SK-N-SH (cell line): ENCODE results near the gene FADS2. TPM values are rescaled to one million over a fixed set of nuclear protein-coding genes. Genes with fewer than 3 reads are reported as not detected.

Experiments used
- CTCF ChIA-PET: fragments of 300-600, 350-600 bp; formaldehyde crosslinking; extraction: SDS; loops from one replicate; lab custom pipeline; 2021; lab: Yijun Ruan, JAX
- POLR2A ChIA-PET: fragments of 350-600 bp; sonication (Branson Sonifier 250); formaldehyde crosslinking; extraction: SDS; loops from one replicate; lab custom pipeline; 2020; ENCODE audit warnings: antibody characterized with exemption, inconsistent platforms; lab: Yijun Ruan, JAX
- DNase-seq: peaks from one replicate; pipeline ENCODE4 v3.0.0; 2012
- H2AFZ ChIP-seq: fragments of 200-600 bp; sonication (generic); 2 replicates; pipeline ENCODE4 v1.8.1; 2016; ENCODE audit warnings: antibody characterized with exemption, mild to moderate bottlenecking, low read depth
- H3F3A ChIP-seq: fragments of 200-600 bp; sonication (generic); replicated peaks from 2 replicates; pipeline ENCODE3; 2016; ENCODE audit warnings: antibody characterized with exemption, mild to moderate bottlenecking; ENCODE audit not compliant: insufficient read depth
- H3K27ac ChIP-seq, 2 experiments: fragments of 200-500 bp in 1 of 2; fragments of 200-600 bp in 1 of 2; sonication (Bioruptor generic) in 1 of 2; sonication (generic), shearing (Covaris generic) in 1 of 2; 2 replicates each; pipeline versions ENCODE4 v1.5.1 to v1.6.1; 2014 to 2016; ENCODE audit warnings: low read depth in 2 of 2, inconsistent platforms in 1 of 2, low read length in 1 of 2, mild to moderate bottlenecking in 1 of 2, mixed read lengths in 1 of 2
- H3K27me3 ChIP-seq: fragments of 200-600 bp; sonication (generic), shearing (Covaris generic); 2 replicates; pipeline ENCODE4 v1.6.1; 2016; ENCODE audit warnings: mixed run types; ENCODE audit not compliant: insufficient read depth
- H3K36me3 ChIP-seq, 2 experiments: fragments of 200-500 bp in 1 of 2; fragments of 200-600 bp in 1 of 2; sonication (Bioruptor generic) in 1 of 2; sonication (generic) in 1 of 2; replicated peaks in 1 of 2; 2 replicates each; pipeline versions ENCODE3 to v1.5.1; 2014 to 2016; ENCODE audit warnings: low read length in 1 of 2, mild to moderate bottlenecking in 1 of 2; ENCODE audit not compliant: insufficient read depth in 2 of 2, control insufficient read depth in 1 of 2
- H3K4me1 ChIP-seq, 2 experiments: fragments of 200-500 bp in 1 of 2; fragments of 200-600 bp in 1 of 2; sonication (Bioruptor generic) in 1 of 2; sonication (generic), shearing (Covaris generic) in 1 of 2; 2 replicates each; pipeline versions ENCODE4 v1.5.1 to v1.6.1; 2014 to 2016; ENCODE audit warnings: low read depth in 1 of 2, low read length in 1 of 2, mixed run types in 1 of 2; ENCODE audit not compliant: insufficient read depth in 2 of 2, control insufficient read depth in 1 of 2
- H3K4me2 ChIP-seq: fragments of 200-600 bp; sonication (generic), shearing (Covaris generic); 2 replicates; pipeline ENCODE4 v1.6.1; 2017; ENCODE audit warnings: mixed run types
- H3K4me3 ChIP-seq, 2 experiments: fragments of 200-500 bp in 1 of 2; fragments of 200-600 bp in 1 of 2; sonication (Bioruptor generic) in 1 of 2; sonication (generic), shearing (Covaris generic) in 1 of 2; 2 replicates each; pipeline versions ENCODE4 v1.5.1 to v1.8.1; 2014 to 2016; ENCODE audit warnings: low read depth in 2 of 2, inconsistent platforms in 1 of 2, low read length in 1 of 2, mild to moderate bottlenecking in 1 of 2, mixed read lengths in 1 of 2, moderate library complexity in 1 of 2
- H3K79me2 ChIP-seq: fragments of 200-600 bp; sonication (generic); 2 replicates; pipeline ENCODE4 v1.8.1; 2017; ENCODE audit warnings: mild to moderate bottlenecking; ENCODE audit not compliant: insufficient read depth
- H3K9ac ChIP-seq: fragments of 200-600 bp; sonication (generic); 2 replicates; pipeline ENCODE4 v1.6.1; 2017; ENCODE audit warnings: mixed run types
- H3K9me2 ChIP-seq: fragments of 200-600 bp; sonication (generic); 2 replicates; pipeline ENCODE4 v1.6.1; 2017; ENCODE audit warnings: mixed run types
- H3K9me3 ChIP-seq: fragments of 200-600 bp; sonication (generic); 2 replicates; pipeline ENCODE4 v1.6.1; 2017; ENCODE audit warnings: mixed run types, mild to moderate bottlenecking, moderate library complexity
- H4K20me1 ChIP-seq: fragments of 200-600 bp; sonication (generic); 2 replicates; pipeline ENCODE4 v1.6.1; 2017; ENCODE audit warnings: mild to moderate bottlenecking, mixed run types; ENCODE audit not compliant: insufficient read depth
- CHD2 ChIP-seq: fragments of 150-350 bp; IDR thresholded peaks from 2 replicates; pipeline ENCODE4 v1.6.1; 2018; ENCODE audit warnings: low read length; ENCODE audit not compliant: partially characterized antibody
- EP300 ChIP-seq, 2 experiments: IDR thresholded peaks; 2 replicates each; pipeline versions ENCODE4 v1.4.0 to v1.6.1; 2012; ENCODE audit warnings: borderline replicate concordance in 1 of 2, low read depth in 1 of 2, low read length in 1 of 2
- EZH2phosphoT487 ChIP-seq: fragments of 200-600 bp; sonication (generic); IDR thresholded peaks from 2 replicates; pipeline ENCODE4 v1.6.1; 2017; ENCODE audit warnings: low read depth, mixed run types, mild to moderate bottlenecking, antibody characterized with exemption, moderate library complexity, borderline replicate concordance
- FOSL2 ChIP-seq: IDR thresholded peaks from 2 replicates; pipeline ENCODE4 v1.4.0; 2012; ENCODE audit warnings: low read depth, mild to moderate bottlenecking, moderate library complexity, borderline replicate concordance
- GABPA ChIP-seq: IDR thresholded peaks from 2 replicates; pipeline ENCODE4 v1.4.0; 2012; ENCODE audit warnings: low read depth, mild to moderate bottlenecking
- GATA2 ChIP-seq: sonication (generic); formaldehyde crosslinking; IDR thresholded peaks from 2 replicates; pipeline ENCODE4 v1.5.0; 2020; ENCODE audit warnings: mild to moderate bottlenecking, missing genetic modification reagents
- JUND ChIP-seq: IDR thresholded peaks from 2 replicates; pipeline ENCODE4 v1.4.0; 2012
- MXI1 ChIP-seq: IDR thresholded peaks from 2 replicates; pipeline ENCODE4 v1.6.1; 2012; ENCODE audit warnings: mild to moderate bottlenecking, low read depth, low read length, improper control_type of control experiment
- POLR2AphosphoS5 ChIP-seq: IDR thresholded peaks from 2 replicates; pipeline ENCODE4 v1.6.1; 2012; ENCODE audit warnings: low read depth, low read length
- RFX5 ChIP-seq: IDR thresholded peaks from 2 replicates; pipeline ENCODE4 v1.6.1; 2012; ENCODE audit warnings: mild to moderate bottlenecking, improper control_type of control experiment, low read length
- SIN3A ChIP-seq: IDR thresholded peaks from 2 replicates; pipeline ENCODE4 v1.6.1; 2012; ENCODE audit warnings: low read depth, mild to moderate bottlenecking, low read length, moderate library complexity, borderline replicate concordance
- SMC3 ChIP-seq: IDR thresholded peaks from 2 replicates; pipeline ENCODE4 v1.6.1; 2012; ENCODE audit warnings: low read depth, low read length, improper control_type of control experiment
- TAF1 ChIP-seq: IDR thresholded peaks from 2 replicates; pipeline ENCODE4 v1.6.1; 2012; ENCODE audit warnings: low read depth, mild to moderate bottlenecking, low read length, moderate library complexity, borderline replicate concordance
- TEAD4 ChIP-seq: IDR thresholded peaks from 2 replicates; pipeline ENCODE4 v1.4.0; 2012; ENCODE audit warnings: mild to moderate bottlenecking, borderline replicate concordance; ENCODE audit not compliant: insufficient read depth
- YY1 ChIP-seq: IDR thresholded peaks from 2 replicates; pipeline ENCODE4 v1.4.0; 2012; ENCODE audit warnings: low read depth, mild to moderate bottlenecking
- WGBS: methylation state at CpG from one replicate; pipeline ENCODE4 v1.1.6; 2017; ENCODE audit warnings: low lambda C conversion rate; 5-methylcytosine and 5-hydroxymethylcytosine counted together
- polyA plus RNA-seq, 3 experiments: library from polyadenylated mRNA; depleted of rRNA; stranded (reverse); fragments of >200 nt; gene quantifications; 2 replicates each; pipeline ENCODE4 v1.2.3, GENCODE V29; 2012
- TF ChIP-seq, protein P1 (sequence below): fragments of 150-350 bp; IDR thresholded peaks from 2 replicates; pipeline ENCODE4 v1.6.1; 2016; ENCODE audit warnings: mild to moderate bottlenecking, low read depth, low read length
- TF ChIP-seq, protein P2 (sequence below): fragments of 200-600 bp; sonication (generic); IDR thresholded peaks from 2 replicates; pipeline ENCODE4 v1.6.1; 2017; ENCODE audit warnings: antibody characterized with exemption, mild to moderate bottlenecking, moderate library complexity
- TF ChIP-seq, protein P3 (sequence below): IDR thresholded peaks from 2 replicates; pipeline ENCODE4 v1.4.0; 2012; ENCODE audit warnings: low read depth, borderline replicate concordance
- TF ChIP-seq, protein P4 (sequence below): IDR thresholded peaks from 2 replicates; pipeline ENCODE4 v1.4.0; 2012; ENCODE audit warnings: low read depth

Gene FADS2
- polyA plus RNA-seq, 1 of the 3 experiments (the other 2 are of a cell fraction) = 67.8 TPM

DNA sequence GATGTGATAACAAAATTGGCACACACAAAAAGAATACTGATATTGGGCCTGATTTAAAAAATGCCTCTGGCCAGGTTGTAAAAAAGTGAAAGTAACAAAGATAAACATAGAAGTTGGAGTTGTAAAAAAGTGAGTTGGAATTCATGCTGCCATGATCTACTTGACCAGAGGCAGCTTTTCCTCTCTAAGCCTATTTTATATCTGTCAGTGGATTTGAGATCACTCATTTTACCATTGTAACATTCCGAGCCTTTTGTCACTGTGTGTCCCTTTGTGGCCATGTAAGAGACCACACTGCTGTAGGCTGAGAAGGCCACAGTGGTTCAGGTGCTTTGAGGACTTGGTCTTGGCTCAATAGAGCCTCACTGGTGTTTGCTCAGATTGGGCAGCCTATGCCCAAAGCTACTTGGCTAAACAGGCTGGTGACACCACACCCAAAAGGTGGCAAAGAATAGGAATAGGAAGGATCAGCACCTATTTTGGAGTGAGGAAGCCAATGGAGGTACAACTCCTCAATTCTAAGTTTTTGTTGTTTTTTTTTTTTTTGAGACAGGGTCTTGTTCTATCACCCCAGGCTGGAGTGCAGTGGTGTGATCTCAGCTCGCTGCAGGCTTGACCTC lies 28.3 kb upstream of the FADS2 start:
- H3K9ac ChIP-seq = no peak overlapping the region
- H3K79me2 ChIP-seq = peaks cover 50% of the 10 kb centered on the region
- peaks cover 17% of the 10 kb centered on the region for H3F3A ChIP-seq
- no peak overlapping the region for H3K27ac ChIP-seq
- 96% methylated on average over 2 of the region's 2 CpGs for WGBS
- no peaks in the 10 kb centered on the region for H3K9me3 ChIP-seq
- H3K9me2 ChIP-seq = no peaks in the 10 kb centered on the region
- no peak for DNase-seq
- no peak overlapping the region for H2AFZ ChIP-seq
- ChIA-PET POLR2A (interaction anchor here (1.2 to 4.4 kb wide), 2 partner anchors 16 to 282 kb away, joined by 3 to 37 read pairs; partner anchors contain the start of gene FADS1), CTCF (interaction anchor here (0.7 to 11.0 kb wide), 8 partner anchors 12 to 308 kb away, joined by 3 to 149 read pairs (median 28); partner anchors contain the start of gene FADS1)
- H3K4me3 ChIP-seq = no peak overlapping the region
- TF ChIP-seq, protein P1, sequence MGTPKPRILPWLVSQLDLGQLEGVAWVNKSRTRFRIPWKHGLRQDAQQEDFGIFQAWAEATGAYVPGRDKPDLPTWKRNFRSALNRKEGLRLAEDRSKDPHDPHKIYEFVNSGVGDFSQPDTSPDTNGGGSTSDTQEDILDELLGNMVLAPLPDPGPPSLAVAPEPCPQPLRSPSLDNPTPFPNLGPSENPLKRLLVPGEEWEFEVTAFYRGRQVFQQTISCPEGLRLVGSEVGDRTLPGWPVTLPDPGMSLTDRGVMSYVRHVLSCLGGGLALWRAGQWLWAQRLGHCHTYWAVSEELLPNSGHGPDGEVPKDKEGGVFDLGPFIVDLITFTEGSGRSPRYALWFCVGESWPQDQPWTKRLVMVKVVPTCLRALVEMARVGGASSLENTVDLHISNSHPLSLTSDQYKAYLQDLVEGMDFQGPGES = no peak
- no peak for TF ChIP-seq POLR2AphosphoS5
- TF ChIP-seq SMC3 = no peak
- TF ChIP-seq, protein P2, sequence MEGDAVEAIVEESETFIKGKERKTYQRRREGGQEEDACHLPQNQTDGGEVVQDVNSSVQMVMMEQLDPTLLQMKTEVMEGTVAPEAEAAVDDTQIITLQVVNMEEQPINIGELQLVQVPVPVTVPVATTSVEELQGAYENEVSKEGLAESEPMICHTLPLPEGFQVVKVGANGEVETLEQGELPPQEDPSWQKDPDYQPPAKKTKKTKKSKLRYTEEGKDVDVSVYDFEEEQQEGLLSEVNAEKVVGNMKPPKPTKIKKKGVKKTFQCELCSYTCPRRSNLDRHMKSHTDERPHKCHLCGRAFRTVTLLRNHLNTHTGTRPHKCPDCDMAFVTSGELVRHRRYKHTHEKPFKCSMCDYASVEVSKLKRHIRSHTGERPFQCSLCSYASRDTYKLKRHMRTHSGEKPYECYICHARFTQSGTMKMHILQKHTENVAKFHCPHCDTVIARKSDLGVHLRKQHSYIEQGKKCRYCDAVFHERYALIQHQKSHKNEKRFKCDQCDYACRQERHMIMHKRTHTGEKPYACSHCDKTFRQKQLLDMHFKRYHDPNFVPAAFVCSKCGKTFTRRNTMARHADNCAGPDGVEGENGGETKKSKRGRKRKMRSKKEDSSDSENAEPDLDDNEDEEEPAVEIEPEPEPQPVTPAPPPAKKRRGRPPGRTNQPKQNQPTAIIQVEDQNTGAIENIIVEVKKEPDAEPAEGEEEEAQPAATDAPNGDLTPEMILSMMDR = no peak
- H4K20me1 ChIP-seq = no peaks in the 10 kb centered on the region; the same call in 1 of the 2 replicates
- no peaks in the 10 kb centered on the region for H3K27me3 ChIP-seq
- H3K36me3 ChIP-seq = peaks cover 21 to 47% of the 10 kb centered on the region in 2 experiments
- H3K4me2 ChIP-seq = no peak overlapping the region
- peaks cover 0 to under 1% of the 10 kb centered on the region in 2 experiments; a peak in 1 of 4 replicates for H3K4me1 ChIP-seq

DNA sequence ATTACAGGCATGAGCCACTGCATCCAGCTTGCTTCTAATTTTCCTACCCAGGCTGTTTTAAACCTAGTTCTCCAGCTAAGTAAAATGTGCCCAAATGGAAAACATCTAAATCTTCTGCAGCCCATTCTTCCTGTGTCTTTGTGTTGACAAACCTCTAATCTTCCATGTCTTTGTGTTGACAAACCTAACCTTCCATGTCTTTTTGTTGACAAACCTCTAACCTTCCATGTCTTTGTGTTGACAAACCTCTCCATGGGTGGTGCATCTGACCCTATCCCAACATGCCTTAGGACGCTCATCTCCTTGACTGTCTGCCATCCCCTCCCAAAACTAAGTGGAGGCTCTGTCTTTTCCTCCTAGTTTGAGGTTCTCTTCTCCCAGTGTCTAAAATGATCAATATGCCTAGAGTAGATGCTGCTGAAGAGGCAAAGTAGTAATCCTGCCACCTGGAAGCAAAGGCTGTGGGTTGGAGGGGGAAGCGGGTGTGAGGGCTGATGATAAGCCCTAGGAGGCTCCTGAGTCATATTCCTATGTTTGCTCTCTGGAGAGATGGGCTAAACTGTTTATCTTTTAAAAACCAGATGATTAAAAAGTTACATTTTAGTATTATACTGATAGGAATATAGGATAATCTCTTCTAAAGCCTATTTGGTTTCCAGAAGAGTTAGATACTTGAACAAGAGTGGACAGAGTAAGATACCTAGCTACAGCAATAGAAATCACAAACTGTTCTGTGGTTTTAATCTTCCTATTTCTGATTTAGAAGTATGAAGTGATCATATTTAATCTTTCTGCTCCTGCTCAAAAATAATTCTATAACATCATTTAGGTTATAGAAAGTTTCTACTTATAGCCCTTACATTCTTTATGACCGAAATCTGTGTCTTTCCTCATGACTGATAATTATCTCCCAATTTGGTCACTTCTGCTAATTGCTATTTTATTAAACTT lies 27.5 kb upstream of the FADS2 start:
- H3K27me3 ChIP-seq = no peaks in the 10 kb centered on the region
- no peak overlapping the region for H3K4me3 ChIP-seq
- 87% methylated on average over 3 of the region's 3 CpGs for WGBS
- no peak for TF ChIP-seq FOSL2
- TF ChIP-seq SIN3A = no peak
- no peak for TF ChIP-seq JUND
- TF ChIP-seq, protein P3, sequence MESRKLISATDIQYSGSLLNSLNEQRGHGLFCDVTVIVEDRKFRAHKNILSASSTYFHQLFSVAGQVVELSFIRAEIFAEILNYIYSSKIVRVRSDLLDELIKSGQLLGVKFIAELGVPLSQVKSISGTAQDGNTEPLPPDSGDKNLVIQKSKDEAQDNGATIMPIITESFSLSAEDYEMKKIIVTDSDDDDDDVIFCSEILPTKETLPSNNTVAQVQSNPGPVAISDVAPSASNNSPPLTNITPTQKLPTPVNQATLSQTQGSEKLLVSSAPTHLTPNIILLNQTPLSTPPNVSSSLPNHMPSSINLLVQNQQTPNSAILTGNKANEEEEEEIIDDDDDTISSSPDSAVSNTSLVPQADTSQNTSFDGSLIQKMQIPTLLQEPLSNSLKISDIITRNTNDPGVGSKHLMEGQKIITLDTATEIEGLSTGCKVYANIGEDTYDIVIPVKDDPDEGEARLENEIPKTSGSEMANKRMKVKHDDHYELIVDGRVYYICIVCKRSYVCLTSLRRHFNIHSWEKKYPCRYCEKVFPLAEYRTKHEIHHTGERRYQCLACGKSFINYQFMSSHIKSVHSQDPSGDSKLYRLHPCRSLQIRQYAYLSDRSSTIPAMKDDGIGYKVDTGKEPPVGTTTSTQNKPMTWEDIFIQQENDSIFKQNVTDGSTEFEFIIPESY = no peak
- no peak for TF ChIP-seq GABPA
- TF ChIP-seq TAF1 = no peak
- TF ChIP-seq MXI1 = no peak
- TF ChIP-seq SMC3 = no peak
- TF ChIP-seq TEAD4 = no peak
- no peak for TF ChIP-seq POLR2AphosphoS5
- no peak for TF ChIP-seq CHD2
- no peak for TF ChIP-seq EZH2phosphoT487
- no peak for TF ChIP-seq RFX5
- no peak for TF ChIP-seq EP300 (IDR thresholded peaks at IDR 0.05; ENCODE audit: borderline replicate concordance in 1 of 2, low read depth in 1 of 2, low read length in 1 of 2)
- TF ChIP-seq, protein P4, sequence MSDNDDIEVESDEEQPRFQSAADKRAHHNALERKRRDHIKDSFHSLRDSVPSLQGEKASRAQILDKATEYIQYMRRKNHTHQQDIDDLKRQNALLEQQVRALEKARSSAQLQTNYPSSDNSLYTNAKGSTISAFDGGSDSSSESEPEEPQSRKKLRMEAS = no peak
- TF ChIP-seq YY1 = no peak
- TF ChIP-seq GATA2 (CRISPR knock-in tag) = no peak
- H4K20me1 ChIP-seq = no peaks in the 10 kb centered on the region; the same call in 1 of the 2 replicates
- ChIA-PET CTCF (interaction anchor here (1.1 to 7.3 kb wide), 11 partner anchors 12 to 307 kb away, joined by 3 to 92 read pairs (median 5); no protein-coding TSS in a partner anchor), POLR2A (interaction anchor here (1.8 kb wide), 1 partner anchor 9 kb away, joined by 7 read pairs; the partner anchor contains the start of gene TMEM258)
- peaks cover 15 to 46% of the 10 kb centered on the region in 2 experiments for H3K36me3 ChIP-seq
- peaks cover 42% of the 10 kb centered on the region for H3K79me2 ChIP-seq
- DNase-seq = no peak
- no peak overlapping the region for H3K27ac ChIP-seq
- no peaks in the 10 kb centered on the region; a peak in 1 of 4 replicates for H3K4me1 ChIP-seq
- no peaks in the 10 kb centered on the region for H3K9me3 ChIP-seq
- peaks cover 17% of the 10 kb centered on the region for H3F3A ChIP-seq
- H3K4me2 ChIP-seq = no peak overlapping the region
- H3K9me2 ChIP-seq = no peaks in the 10 kb centered on the region
- H3K9ac ChIP-seq = no peak overlapping the region
- no peak overlapping the region for H2AFZ ChIP-seq
